ENCODE measurements around the gene ANKHD1.
A peak's percentile ranks its signal among the peaks of the same experiment; 100 is the strongest.
"Not testable (repeated sequence)": the region's sequence is repeated elsewhere in the genome, so short reads cannot be mapped to it uniquely, and the experiment has no call there.

The ANKHD1 gene

DNA sequence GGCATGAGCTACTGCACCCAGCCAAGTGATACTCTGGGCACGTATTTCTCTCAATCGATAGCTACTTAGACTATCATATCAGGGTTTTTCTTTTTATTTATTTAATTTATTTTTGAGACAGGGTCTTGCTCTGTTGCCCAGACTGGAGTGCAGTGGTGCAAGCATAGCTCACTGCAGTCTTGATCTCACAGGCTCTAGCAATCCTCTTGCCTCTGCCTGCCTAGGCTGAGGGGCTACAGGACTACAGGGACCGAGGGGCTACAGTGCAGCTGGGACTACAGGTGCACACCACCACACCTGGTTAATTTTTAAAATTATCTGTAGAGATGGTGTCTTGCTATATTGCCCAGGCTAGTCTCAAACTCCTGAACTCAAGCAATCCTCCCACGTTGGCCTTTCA, 20.3 kb upstream of the ANKHD1 start:
- no peak for DNase-seq (ENCODE audit: low read depth)

DNA sequence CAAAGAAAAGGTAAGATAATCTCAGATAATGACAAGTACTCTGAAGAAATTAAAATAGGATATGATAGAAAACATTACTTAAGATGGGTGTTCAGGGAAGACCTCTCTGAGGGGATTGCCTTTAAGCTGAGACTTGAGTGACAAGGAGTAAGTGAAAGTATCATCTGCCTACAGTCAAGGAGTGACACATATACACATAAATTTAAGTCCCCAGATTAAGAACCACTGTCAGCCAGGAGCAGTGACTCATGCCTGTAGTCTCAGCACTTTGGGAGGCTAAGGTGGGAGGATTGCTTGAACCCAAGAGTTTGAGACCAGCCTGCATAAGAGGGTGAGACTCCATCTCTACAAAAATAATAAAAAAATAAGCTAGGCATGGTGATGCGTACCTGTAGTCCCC, 19.7 kb upstream of the ANKHD1 start:
- no peak for DNase-seq (ENCODE audit: low read depth)

DNA sequence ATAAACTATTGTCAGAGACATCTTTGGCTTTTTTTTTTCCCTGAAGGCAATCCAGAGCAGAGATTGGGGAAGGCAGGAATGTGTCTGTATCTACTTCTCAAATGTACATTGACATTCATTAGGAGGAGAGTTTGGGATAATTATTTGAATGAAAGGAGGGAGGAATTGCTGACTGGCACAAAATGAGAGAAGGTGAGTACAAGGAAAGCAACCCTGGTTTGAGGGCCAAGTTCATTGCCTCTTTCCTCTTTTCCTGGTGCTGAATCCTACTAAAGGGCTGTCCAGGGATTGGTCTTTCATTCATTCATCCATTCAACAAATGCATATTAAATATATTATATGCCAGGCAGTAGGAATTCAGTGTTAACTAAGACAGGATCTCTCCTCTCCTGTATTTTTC, 18.8 kb upstream of the ANKHD1 start:
- no peak for DNase-seq (ENCODE audit: low read depth)

DNA sequence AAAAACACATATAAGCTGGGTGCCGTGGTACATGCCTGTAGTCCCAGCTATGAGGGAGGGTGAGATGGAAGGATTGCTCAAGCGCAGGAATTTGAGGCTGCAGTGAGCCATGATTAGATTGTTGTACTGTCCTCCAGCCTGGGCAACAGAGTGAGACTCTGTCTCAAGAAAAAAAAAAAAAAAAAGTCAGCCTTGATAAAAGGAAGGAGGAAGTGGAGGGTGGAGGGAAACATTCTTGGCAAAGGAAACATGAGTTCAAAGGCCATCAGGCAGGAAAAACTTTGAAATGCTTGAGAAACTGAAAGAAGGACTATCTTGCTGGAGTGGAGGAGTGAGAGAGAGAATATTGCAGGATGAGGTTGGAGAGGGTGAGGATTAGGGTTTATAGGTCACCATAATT, 18.3 kb upstream of the ANKHD1 start:
- DNase-seq (ENCODE audit: low read depth) = no peak

DNA sequence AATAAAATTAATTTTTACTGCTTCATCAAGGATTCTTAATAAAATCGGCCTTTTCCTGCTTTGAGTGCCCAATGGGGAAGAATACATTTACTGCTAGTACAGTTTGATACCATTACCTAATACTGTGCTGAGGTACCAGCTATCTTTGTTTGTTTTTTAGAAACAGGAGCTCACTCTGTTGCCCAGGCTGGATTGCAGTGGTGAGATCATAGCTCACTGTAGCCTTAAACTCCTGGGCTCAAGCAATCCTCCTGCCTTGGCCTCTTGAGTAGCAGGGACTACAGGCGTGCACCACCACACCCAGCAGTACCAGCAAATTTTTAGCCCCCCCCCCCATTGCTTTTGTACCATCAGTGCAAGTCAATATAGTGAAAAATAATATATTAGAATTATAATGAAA, 13.6 kb upstream of the ANKHD1 start:
- no peak for DNase-seq (ENCODE audit: low read depth)

DNA sequence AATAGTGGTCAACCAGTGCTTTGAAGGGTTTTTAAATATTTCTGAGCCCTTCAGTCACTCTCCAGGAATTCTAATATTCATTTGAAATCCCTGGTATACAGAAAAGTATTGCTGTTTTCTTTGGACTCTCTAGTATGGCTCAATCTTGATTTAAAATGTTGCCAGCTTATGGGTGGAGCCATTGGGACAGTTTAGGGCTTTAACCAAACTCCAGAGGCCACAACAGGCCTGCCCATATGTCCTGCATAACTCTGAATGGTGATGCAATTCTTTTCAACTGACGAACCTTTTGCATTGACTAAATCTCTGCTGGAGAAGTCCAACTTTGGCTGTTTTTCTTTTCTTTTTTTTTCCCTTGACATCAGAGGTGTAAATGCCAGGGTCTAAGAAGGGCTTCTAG, 10.3 kb upstream of the ANKHD1 start:
- no peak for DNase-seq (ENCODE audit: low read depth)

DNA sequence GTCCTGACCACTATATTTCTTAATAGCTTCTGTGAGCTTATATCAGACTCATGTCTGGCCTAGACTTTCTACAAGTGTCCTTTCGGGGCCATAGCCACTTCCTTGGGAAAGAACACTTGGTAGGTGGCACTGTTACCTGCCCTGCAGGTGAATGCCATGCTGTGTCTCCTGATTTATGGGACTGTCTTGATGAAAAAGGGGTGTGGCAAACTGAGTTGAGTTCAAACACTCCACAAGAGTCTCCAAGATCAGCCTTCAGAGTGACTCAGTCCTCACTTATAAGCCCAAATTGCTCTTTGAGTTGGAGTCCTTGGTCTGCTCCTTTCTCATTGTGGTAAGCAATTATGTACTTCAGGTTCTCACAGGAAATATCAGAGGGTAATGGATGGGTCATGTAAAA, 9.9 kb upstream of the ANKHD1 start:
- DNase-seq (ENCODE audit: low read depth) = no peak

DNA sequence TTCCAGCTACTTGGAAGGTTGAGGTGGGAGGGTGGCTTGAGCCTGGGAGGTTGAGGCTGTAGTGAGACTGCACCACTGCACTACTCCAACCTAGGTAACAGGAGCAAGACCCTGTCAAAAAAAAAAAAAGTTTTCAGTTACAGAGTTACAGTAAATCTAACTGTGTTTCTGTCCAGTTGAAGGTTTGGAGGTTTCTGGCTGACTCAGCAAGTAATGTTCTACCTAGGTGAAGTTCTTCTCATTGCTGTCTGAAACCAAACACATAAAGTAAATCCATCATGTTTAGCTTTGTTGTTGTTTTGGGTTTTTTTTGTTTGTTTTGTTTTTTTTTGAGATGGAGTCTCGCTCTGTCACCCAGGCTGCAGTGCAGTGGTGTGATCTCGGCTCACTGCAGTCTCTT, 7.9 kb upstream of the ANKHD1 start:
- DNase-seq (ENCODE audit: low read depth) = no peak

DNA sequence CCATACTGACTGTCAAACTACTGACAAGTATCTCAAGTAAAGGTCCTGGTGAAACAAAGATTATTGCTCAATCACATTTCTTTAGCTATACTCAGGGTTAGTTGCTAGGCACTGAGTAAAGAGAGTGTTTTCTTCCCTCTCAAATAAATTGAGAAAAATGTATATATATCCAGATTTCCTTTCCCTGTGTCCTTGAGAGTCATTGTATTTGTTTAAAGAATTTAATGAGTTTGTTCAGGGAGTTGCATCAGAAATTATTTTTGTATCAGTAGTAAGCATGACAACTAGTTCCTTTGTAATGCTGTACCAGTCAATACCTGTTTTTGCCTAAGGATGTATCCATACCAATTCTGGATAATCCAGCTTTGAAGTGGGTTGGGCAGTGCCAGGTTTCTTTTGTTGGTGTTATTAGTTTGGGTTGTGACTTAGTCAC, 3.2 kb upstream of the ANKHD1 start:
- DNase-seq (ENCODE audit: low read depth) = no peak

DNA sequence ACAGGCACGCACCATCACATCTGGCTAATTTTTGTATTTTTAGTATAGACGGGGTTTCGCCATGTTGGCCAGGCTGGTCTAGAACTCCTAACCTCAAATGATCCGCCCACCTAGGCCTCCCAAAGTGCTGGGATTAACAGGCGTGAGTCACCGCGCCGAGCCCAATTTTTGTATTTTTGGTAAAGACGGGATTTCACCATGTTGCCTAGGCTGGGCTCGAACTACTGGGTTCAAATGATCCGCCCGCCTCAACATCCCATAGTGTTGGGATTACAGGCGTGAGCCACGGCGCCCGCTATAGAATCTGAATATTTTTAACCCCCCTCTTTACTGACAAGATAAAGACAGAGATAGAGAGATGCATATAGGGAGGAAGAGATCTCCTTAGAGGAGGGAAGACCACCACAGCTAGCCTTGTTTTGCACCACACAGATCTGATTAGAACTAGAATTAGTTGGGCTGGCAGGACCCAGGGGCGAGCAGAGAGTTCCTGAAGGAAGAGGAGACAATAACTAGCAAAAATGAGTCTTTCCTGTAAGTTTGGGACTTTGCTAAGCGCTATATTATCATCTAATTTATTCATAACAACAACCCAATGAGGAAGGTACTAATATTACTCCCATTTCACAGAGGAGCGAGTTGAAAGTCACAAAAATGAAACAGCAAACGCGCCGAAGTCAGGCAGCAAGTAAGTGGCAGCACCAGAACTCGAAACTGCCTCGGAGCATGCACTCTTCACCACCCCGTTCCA, 1.5 kb upstream of the ANKHD1 start:
- DNase-seq (ENCODE audit: low read depth) = no peak

DNA sequence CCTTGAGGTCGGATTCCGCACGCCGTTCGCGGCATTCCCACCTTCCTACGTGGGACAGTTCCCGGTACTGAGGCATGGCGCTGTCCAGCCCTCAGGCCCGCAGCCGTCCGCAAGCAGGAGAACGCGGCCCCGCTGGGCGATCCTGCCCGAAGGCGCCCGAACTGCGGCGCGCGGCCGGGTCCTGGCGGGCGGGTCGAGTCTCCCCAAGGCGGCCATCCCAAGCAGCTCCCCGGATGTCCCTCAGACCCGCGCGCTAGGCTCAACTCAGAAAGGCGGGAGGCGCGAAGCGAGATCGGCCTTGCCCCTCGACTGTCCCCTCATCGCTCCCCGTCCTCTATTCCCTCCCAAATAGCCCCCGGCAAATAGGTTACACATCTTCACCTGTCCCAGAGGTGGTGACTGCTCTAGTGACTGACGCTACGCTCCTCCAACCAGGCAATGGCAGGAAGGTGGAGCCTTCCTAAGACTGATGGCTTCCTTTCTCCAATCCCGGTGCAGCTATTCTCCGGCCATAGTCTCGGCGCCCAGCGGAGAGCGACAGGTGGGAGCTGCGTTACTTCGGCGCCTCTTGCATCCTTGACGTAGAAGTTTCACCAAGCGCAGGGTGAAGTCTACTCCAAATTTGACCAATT, 787 bp upstream of the ANKHD1 start:
- DNase-seq (ENCODE audit: low read depth) = peak; percentile 77

DNA sequence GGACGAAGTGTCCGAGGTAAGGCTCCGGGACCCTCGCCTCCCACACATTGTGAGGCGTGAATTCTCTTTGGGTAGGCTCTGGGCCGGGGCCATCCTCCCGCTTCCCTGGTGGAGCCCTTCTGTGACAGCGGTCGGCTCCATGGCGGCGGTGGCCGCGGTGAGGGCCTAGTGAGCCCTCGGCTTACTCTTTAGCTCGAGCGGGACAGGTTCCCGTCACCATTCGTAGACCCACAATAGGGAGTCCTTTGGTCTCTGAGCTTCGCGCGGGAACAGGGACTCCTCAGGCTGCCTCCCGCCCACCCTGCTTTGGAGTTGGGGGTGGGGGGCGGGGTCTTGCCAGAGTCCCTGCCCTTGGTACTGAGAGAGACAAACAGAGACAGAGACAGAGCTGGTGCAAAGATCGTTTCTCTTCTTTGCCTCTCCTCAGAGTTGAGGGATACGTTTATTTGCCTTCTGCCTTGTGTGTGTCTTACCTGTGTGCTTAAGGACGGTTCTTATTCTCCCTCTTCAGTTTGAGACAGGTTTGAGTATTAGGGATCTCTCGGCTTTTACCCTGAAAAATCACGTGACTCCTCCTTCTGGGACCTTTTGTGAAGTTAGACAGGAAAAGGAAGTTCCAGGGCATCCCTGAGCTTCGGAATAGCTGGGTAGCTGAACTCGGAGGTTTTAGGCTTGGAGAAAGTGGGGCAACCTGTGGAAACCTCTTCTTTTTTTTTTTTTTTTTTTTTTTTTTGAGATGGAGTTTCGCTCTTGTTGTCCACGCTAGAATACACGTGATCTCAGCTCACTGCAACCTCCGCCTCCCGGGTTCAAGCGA, 833 bp downstream of the ANKHD1 start:
- DNase-seq (ENCODE audit: low read depth) = peak; percentile 36

DNA sequence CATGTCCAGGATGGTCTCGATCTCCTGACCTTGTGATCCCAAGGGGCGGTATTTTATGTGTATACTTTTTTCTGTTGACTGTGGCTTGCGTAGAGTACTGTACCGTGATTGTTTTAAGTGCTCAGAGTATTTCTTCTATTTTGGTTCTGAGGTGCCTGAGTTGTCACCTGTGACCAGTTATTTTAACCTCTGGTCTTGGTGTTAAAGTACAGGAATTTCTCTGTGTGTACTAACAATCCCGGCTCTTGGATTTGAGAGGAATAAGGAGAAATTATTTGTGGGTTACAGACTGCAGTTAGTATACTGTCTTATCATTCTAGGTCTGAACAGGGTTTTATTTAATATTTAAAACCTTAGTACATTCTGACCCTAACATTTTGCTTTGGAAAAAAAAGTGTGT, 2.0 kb downstream of the ANKHD1 start:
- no peak for DNase-seq (ENCODE audit: low read depth)

DNA sequence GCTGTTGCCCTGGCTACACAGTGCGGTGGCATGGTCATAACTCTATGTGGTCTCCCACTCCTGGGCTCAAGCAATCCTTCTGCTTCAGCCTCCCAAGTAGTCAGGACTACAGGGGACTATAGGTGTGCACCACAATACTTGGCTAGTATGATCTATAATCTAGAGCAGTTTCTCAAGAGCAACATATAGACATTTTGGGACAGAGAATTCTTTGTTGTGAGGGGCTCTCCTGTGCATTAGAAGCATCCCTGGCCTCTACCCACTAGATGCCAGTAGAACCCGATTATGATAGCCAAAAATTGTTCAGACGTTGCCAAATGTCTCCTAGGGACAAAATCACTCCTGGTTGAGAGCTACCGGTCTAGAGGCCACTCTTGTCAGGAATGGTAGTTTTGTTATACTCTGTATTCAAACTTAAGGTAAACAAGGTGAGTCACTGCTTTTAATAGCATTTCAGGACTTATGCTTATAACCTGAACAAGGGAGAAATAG, 7.2 kb downstream of the ANKHD1 start:
- DNase-seq (ENCODE audit: low read depth) = no peak

DNA sequence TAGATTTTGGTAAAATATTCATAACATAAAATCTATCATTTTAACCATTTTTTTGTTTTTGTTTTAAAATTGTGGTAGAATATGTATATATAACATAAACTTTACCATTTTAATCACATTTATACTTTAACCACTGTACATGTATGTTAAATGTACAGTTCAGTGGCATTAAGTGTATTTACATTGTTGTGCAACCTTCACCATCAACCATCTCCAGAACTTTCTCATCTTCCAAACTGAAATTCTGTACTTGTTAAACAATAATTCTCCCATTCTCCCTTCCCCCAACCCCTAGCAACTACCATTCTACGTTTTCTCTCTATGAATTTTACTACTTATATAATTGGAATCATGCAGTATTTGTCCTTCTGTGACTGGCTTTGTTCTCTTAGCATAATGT, 11.6 kb downstream of the ANKHD1 start:
- DNase-seq (ENCODE audit: low read depth) = no peak

DNA sequence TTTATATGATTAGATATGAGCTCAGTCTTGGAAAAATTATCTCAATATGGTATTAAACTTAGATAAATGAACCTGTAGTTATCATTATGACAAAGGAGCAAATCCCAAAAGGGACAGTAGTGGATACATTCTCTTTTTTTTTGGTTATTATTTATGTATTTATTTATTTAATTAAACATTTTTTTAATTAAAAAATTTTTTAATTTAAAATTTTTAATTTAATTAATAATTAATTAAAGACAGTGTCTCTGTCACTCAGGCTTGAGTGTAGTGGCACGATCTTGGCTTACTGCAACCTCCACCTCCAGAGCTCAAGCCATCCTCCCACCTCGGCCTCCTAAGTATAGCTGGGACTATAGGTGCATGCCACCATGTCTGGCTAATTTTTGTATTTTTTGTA, 15.6 kb downstream of the ANKHD1 start:
- DNase-seq (ENCODE audit: low read depth) = no peak

DNA sequence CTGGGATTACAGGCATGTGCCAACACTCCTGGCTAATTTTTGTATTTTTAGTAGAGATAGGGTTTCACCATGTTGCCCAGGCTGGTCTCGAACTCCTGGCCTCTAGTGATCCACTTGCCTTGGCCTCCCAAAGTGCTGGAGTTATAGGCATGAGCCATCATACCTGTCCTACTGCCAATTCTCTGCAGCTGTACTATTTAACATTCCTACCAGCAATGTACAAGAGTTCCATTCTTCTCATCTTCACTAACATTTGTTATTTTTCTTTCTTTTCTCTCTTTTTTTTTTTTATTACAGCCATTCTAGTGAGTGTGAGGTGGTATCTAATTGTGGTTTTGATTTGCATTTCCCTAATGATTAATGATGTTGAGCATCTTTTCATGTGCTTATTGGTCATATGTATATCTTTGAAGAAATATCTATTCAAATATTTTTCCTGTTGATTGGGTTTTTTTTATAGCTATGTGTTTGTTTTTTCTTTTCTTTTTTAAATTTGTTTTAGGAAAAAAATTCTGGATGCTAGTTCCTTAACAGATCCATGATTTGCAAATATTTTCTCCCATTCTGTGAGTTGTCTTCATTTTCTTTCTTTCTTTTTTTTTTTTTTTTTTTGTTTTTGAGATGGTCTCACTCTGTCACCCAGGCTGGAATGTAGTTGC, 17.4 kb downstream of the ANKHD1 start:
- DNase-seq (ENCODE audit: low read depth) = no peak

DNA sequence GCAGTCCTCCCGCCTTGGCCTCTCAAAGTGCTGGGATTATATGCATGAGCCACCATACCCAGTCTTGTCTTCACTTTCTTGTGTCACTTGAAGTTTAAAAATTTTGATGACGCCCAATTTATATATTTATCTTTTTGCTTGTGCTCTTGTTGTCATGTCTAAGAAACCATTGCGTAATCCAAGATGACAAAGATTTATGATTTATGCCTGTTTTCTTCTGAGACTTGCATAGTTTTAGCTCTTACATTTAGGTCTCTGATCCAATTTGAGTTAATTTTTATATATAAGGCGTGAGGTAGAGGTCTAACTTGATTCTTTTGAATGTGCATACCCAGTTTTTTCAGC, 18.6 kb downstream of the ANKHD1 start:
- DNase-seq (ENCODE audit: low read depth) = no peak

DNA sequence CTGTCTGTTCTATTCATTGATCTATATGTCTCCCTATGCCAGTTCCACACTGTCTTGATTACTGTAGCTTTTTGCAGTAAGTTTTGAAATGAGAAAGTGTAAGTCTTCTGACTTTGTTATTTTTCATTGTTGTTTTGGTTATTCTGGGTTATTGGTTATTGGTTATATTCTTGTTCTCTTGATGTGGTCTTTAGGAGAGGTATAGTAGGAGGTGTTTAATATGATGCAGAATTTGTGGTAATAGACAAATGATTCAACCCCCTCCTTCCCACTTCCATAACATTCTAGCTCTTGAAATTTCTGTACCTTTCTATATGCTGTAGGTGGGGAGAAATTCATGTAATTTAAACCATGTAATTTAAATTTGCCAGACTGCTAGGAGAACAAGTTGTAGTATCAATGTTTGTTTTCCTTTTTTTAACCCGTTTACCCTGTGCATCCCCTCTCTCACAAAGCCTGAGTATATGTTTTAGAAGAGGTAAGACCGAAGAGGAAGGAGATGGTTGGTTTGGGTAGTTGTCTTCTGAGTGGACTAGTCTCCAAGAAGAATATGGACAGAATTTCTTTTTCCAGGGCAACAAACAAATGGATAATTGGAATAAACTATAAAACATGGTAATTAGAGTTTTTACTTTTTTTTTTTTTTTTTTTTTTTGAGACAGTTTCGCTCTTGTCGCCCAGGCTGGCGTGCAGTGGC, 19.2 kb downstream of the ANKHD1 start:
- no peak for DNase-seq (ENCODE audit: low read depth)

DNA sequence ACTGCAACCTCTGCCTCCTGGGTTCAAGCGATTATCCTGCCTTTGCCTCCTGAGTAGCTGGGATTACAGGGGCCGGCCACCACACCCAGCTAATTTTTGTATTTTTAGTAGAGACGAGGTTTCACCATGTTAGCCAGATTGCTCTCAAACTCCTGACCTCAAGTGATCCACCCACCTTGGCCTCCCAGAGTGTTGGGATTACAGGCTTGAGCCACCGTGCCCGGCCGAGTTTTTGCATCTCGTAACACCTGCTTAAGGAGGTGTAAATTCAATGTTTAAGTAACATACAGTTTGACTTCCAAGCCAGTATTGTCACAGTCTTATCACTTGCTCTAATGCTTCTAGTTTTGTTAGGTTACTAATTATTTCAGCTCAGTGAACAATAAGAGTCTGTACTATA, 19.7 kb downstream of the ANKHD1 start:
- DNase-seq (ENCODE audit: low read depth) = not testable (repeated sequence)

DNA sequence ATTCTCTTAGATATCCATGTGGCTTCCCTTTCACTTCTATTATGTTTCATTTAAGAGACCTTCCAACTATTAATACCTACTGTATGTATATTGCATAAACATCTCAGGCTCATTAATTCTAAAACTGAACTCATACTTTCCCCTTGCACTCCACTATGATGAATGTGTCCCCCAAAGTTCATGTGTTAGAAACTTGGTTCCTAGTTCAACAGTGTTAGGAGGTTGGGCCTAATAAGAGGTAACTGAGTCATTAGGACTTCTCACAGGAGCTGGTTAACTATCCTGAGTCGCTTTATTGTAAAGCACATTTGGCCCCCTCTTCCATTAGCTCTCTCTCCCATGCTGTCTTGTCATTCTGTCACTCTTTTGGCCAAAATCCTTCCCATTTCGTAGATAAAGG, 22.0 kb downstream of the ANKHD1 start:
- no peak for DNase-seq (ENCODE audit: low read depth)

DNA sequence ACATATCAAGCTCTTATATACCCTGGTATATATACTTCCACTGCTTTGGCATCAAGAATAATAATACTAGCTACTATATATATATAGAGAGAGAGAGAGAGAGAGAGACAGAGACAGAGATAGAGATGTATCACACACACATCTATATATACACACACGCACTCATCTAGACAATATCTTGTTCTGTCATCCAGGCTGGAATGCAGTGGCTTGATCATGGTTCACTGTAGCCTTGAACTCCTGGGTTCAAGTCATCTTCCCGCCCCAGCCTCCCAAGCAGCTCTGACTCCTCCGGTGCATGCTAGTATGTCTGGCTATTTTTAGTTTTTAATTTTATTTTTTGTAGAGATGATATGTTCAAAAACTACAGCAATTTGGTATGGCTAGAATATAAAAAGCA, 22.5 kb downstream of the ANKHD1 start:
- DNase-seq (ENCODE audit: low read depth) = no peak

Measured in stimulated activated CD8-positive, alpha-beta memory T cell treated with anti-CD3 and anti-CD28 coated beads, Interleukin-4, amount 100 ng/mL, for 24 hours (primary cell).